Nephron (organoid): ENCODE measurements around the gene ZNF141.
A peak's percentile ranks its signal among the peaks of the same experiment; 100 is the strongest.
"Not testable (repeated sequence)": the region's sequence is repeated elsewhere in the genome, so short reads cannot be mapped to it uniquely, and the experiment has no call there.

Source experiments
- H3K27ac Mint-ChIP-seq, 3 experiments: 2 replicates each; pipeline ENCODE4 v1.8.0; 2020; ENCODE audit warnings: mixed read lengths in 3 of 3, mild to moderate bottlenecking in 2 of 3, moderate library complexity in 1 of 3
- H3K27me3 Mint-ChIP-seq: 2 replicates; pipeline ENCODE4 v1.8.0; 2021; ENCODE audit warnings: low read depth, mild to moderate bottlenecking, moderate library complexity, mixed read lengths
- H3K36me3 Mint-ChIP-seq: 2 replicates; pipeline ENCODE4 v1.8.0; 2020; ENCODE audit warnings: low read depth, mixed read lengths
- H3K4me1 Mint-ChIP-seq: 2 replicates; pipeline ENCODE4 v1.8.0; 2020; ENCODE audit warnings: mixed read lengths
- H3K4me3 Mint-ChIP-seq, 3 experiments: 2 replicates each; pipeline ENCODE4 v1.8.0; 2020; ENCODE audit warnings: mild to moderate bottlenecking in 3 of 3, mixed read lengths in 3 of 3, moderate library complexity in 2 of 3
- H3K9me3 Mint-ChIP-seq: 2 replicates; pipeline ENCODE4 v1.8.0; 2020; ENCODE audit warnings: mixed read lengths
- CTCF ChIP-seq, 3 experiments: fragments of 200-600 bp; sonication (generic); IDR thresholded peaks; one replicate each; pipeline ENCODE4 v1.5.0; 2021; ENCODE audit warnings: antibody characterized with exemption in 3 of 3; ENCODE audit not compliant: unreplicated experiment in 3 of 3

Gene ZNF141

GRCh38 chr4:337143-337931, at the start of gene ZNF141:
TSS of gene ZNF141 (plus strand) at chr4:337814. CDS start at chr4:337984, 170 bp downstream.
- peak within 1 kb of the TSS; percentile 96 to 100 (median 99) for H3K4me3 Mint-ChIP-seq
- peaks cover 44% of the 10 kb centered on the region for H3K9me3 Mint-ChIP-seq
- peaks cover 56% of the 10 kb centered on the region for H3K36me3 Mint-ChIP-seq
- peaks cover 13% of the 10 kb centered on the region for H3K4me1 Mint-ChIP-seq
- H3K27me3 Mint-ChIP-seq: peaks cover 4% of the 10 kb centered on the region
- TF ChIP-seq CTCF (IDR thresholded peaks at IDR 0.05; ENCODE audit: unreplicated experiment in 3 of 3): no peak
- peak within 1 kb of the TSS; percentile 99 to 100 (median 99) for H3K27ac Mint-ChIP-seq

- Mint-ChIP-seq H3K27ac (no peak overlapping the region), H3K9me3 (peaks cover 43% of the 10 kb centered on the region), H3K4me3 (no peak overlapping the region), H3K4me1 (no peaks in the 10 kb centered on the region), H3K27me3 (peaks cover 3% of the 10 kb centered on the region), H3K36me3 (peaks cover 40% of the 10 kb centered on the region)
- TF ChIP-seq CTCF (IDR thresholded peaks at IDR 0.05; ENCODE audit: unreplicated experiment in 3 of 3): no peak
Measured at GRCh38 chr4:288891-289290, 48.7 kb upstream of the ZNF141 start.

- Mint-ChIP-seq H3K4me3 (no peak overlapping the region), H3K27me3 (peaks cover under 1% of the 10 kb centered on the region), H3K9me3 (peaks cover 37% of the 10 kb centered on the region), H3K27ac (no peak overlapping the region), H3K36me3 (peaks cover 34% of the 10 kb centered on the region), H3K4me1 (no peaks in the 10 kb centered on the region)
- no peak for TF ChIP-seq CTCF (IDR thresholded peaks at IDR 0.05; ENCODE audit: unreplicated experiment in 3 of 3)
Measured at GRCh38 chr4:294732-295131, 42.9 kb upstream of the ZNF141 start.

- Mint-ChIP-seq H3K27me3 (peaks cover 7% of the 10 kb centered on the region), H3K4me3 (no peak overlapping the region), H3K9me3 (peaks cover 47% of the 10 kb centered on the region)
Measured at GRCh38 chr4:302381-302780, 35.2 kb upstream of the ZNF141 start.

GRCh38 chr4:304516-304915, 33.1 kb upstream of the ZNF141 start:
- H3K4me1 Mint-ChIP-seq, H3K27ac Mint-ChIP-seq, H3K27me3 Mint-ChIP-seq: not testable (repeated sequence)
- H3K9me3 Mint-ChIP-seq: peaks cover 36% of the 10 kb centered on the region
- peak overlapping the region; percentile 79 to 83 (median 82) for H3K4me3 Mint-ChIP-seq
- H3K36me3 Mint-ChIP-seq: peaks cover 15% of the 10 kb centered on the region

More at GRCh38 chr4:302381-302780, 35.2 kb upstream of the ZNF141 start:
- peaks cover 22% of the 10 kb centered on the region for H3K36me3 Mint-ChIP-seq
- TF ChIP-seq CTCF (IDR thresholded peaks at IDR 0.05; ENCODE audit: unreplicated experiment in 3 of 3): no peak
- H3K4me1 Mint-ChIP-seq: no peaks in the 10 kb centered on the region
- no peak overlapping the region for H3K27ac Mint-ChIP-seq

GRCh38 chr4:304969-305680, 32.5 kb upstream of the ZNF141 start, which contains the start of gene ZNF732:
TSS of gene ZNF732 (minus strand) at chr4:305474. CDS start at chr4:305310, 164 bp downstream.
- Mint-ChIP-seq H3K27me3 (peaks cover 7% of the 10 kb centered on the region), H3K4me1 (no peaks in the 10 kb centered on the region), H3K36me3 (peaks cover 15% of the 10 kb centered on the region), H3K4me3 (peak within 1 kb of the TSS; percentile 79 to 83 (median 82)), H3K9me3 (peaks cover 36% of the 10 kb centered on the region), H3K27ac (no peak within 1 kb of the TSS)
- no peak for TF ChIP-seq CTCF (IDR thresholded peaks at IDR 0.05; ENCODE audit: unreplicated experiment in 3 of 3)
